Ascending aorta (tissue), 2 donors: ENCODE results near the gene AUTS2. TPM values are rescaled to one million over a fixed set of nuclear protein-coding genes. Genes with fewer than 3 reads are reported as not detected.

Experiments used
- DNase-seq, 2 donors: peaks; one replicate each; pipeline ENCODE4 v3.0.0-alpha.2; 2019; ENCODE audit warnings: low spot score in 2 of 2
- H3K27ac ChIP-seq, 2 donors: fragments of 200-600 bp; sonication (generic); one replicate each; pipeline ENCODE4 v1.5.1; 2016 to 2017; ENCODE audit warnings: mild to moderate bottlenecking in 1 of 2
- H3K27me3 ChIP-seq: fragments of 200-600 bp; sonication (generic); one replicate; pipeline ENCODE4 v1.5.1; 2017
- H3K36me3 ChIP-seq, 2 donors: fragments of 200-600 bp; sonication (generic); one replicate each; pipeline ENCODE4 v1.5.1; 2016
- H3K4me1 ChIP-seq, 2 donors: fragments of 200-600 bp; sonication (generic); one replicate each; pipeline ENCODE4 v1.5.1; 2016 to 2017; ENCODE audit warnings: mild to moderate bottlenecking in 1 of 2
- H3K4me3 ChIP-seq, 2 donors: fragments of 200-600 bp; sonication (generic); one replicate each; pipeline ENCODE4 v1.5.1; 2016 to 2017; ENCODE audit warnings: mild to moderate bottlenecking in 1 of 2
- H3K9me3 ChIP-seq, 2 donors: fragments of 200-600 bp; sonication (generic); one replicate each; pipeline ENCODE4 v1.5.1; 2016
- intact Hi-C: fragments of 100-400 bp; cut with DNase I; formaldehyde crosslinking; loops from one replicate; pipeline ENCODE4 v1.15.1; 2023
- total RNA-seq: library from RNA; depleted of rRNA; stranded (reverse); fragments of >200 nt; gene quantifications from one replicate; pipeline ENCODE4 v1.1.0, GENCODE V29; 2016
- TF ChIP-seq, protein P1 (sequence below), 3 experiments: fragments of 200-600 bp in 2 of 3; fragments of 450-650 bp in 1 of 3; sonication (generic) in 2 of 3; IDR thresholded peaks; one replicate each; pipeline ENCODE4 v1.5.1; 2016 to 2019; ENCODE audit warnings: antibody characterized with exemption in 3 of 3, mild to moderate bottlenecking in 1 of 3, moderate library complexity in 1 of 3

Gene AUTS2
- total RNA-seq, 1 donor from 2014 or later = 90.4 TPM

DNA sequence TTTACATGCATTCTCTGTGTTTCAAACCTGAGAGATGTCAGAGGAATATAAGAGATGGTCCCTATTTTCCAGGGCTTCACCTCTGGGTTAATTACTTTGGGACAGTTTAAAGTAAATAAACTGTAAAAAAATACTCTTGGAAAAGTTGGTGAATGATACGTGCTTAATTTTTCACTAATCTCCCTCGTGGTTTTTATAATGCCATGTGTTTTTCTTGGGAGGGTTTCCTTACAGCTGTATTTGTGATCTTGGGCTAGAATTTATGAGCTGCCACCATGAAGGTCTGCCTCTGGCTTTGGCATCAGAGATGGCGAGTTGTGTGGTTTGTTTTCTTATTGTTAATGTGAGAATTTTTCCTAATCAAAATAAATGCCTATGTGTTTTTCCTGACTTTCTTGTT, 322.5 kb downstream of the AUTS2 start:
- intact Hi-C loops = no loop called here
- Histone ChIP-seq H3K27ac (no peak overlapping the region), H3K9me3 (peaks cover 0 to 4% of the 10 kb centered on the region in 2 donors), H3K4me3 (no peak overlapping the region), H3K27me3 (no peaks in the 10 kb centered on the region), H3K36me3 (no peaks in the 10 kb centered on the region), H3K4me1 (no peaks in the 10 kb centered on the region)
- DNase-seq = no peak
- TF ChIP-seq, protein P1, sequence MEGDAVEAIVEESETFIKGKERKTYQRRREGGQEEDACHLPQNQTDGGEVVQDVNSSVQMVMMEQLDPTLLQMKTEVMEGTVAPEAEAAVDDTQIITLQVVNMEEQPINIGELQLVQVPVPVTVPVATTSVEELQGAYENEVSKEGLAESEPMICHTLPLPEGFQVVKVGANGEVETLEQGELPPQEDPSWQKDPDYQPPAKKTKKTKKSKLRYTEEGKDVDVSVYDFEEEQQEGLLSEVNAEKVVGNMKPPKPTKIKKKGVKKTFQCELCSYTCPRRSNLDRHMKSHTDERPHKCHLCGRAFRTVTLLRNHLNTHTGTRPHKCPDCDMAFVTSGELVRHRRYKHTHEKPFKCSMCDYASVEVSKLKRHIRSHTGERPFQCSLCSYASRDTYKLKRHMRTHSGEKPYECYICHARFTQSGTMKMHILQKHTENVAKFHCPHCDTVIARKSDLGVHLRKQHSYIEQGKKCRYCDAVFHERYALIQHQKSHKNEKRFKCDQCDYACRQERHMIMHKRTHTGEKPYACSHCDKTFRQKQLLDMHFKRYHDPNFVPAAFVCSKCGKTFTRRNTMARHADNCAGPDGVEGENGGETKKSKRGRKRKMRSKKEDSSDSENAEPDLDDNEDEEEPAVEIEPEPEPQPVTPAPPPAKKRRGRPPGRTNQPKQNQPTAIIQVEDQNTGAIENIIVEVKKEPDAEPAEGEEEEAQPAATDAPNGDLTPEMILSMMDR (IDR thresholded peaks at IDR 0.05) = no peak

DNA sequence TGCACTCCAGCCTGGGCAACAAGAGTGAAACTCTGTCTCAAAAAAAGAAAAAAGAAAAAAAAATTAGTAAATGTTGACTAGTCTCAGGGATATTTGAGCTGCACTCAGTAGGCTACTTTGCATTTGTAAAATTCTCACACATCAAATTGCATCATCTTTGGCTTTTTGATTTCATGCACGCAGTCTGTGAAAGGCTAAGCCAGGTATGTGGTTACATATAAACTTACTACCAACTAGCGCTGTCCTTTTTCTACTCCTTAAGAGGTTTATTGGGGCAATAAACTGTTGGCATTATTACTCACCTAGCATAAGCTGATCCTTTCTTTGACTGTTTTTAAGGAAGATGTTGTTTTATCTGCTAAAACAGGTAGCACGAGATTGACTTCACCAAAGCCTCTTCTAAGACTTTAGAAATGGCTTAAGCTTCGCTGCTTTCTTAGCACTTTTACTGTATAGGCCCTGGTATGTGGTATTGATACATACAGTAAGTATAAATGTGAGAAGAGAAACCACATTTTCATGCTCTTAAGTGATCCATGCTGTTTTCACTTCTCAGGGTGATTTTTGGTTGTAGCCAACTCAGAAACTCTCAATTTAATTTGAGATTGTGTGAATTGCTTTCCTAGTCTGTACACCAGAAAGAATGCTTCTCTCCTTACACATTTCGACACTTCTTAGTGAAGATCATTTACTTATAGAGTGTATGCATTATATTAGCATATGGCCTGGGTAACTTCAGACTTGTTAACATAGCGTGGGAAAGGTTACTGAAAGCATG, 323.9 kb downstream of the AUTS2 start:
- Histone ChIP-seq H3K9me3 (peaks cover 0 to 4% of the 10 kb centered on the region in 2 donors), H3K36me3 (no peaks in the 10 kb centered on the region), H3K4me1 (no peaks in the 10 kb centered on the region), H3K4me3 (no peak overlapping the region), H3K27ac (no peak overlapping the region), H3K27me3 (no peaks in the 10 kb centered on the region)
- intact Hi-C loops = no loop called here
- TF ChIP-seq, protein P1 (IDR thresholded peaks at IDR 0.05) = no peak
- no peak for DNase-seq

GRCh38 chr7:69927461-69927860, 329.2 kb downstream of the AUTS2 start:
- TF ChIP-seq, protein P1 (IDR thresholded peaks at IDR 0.05) = no peak
- H3K27me3 ChIP-seq = no peaks in the 10 kb centered on the region
- no peaks in the 10 kb centered on the region for H3K36me3 ChIP-seq
- H3K4me3 ChIP-seq = no peak overlapping the region
- no peaks in the 10 kb centered on the region for H3K4me1 ChIP-seq
- DNase-seq = no peak
- intact Hi-C loops = no loop called here
- peaks cover 0 to 4% of the 10 kb centered on the region in 2 donors for H3K9me3 ChIP-seq
- H3K27ac ChIP-seq = no peak overlapping the region

DNA sequence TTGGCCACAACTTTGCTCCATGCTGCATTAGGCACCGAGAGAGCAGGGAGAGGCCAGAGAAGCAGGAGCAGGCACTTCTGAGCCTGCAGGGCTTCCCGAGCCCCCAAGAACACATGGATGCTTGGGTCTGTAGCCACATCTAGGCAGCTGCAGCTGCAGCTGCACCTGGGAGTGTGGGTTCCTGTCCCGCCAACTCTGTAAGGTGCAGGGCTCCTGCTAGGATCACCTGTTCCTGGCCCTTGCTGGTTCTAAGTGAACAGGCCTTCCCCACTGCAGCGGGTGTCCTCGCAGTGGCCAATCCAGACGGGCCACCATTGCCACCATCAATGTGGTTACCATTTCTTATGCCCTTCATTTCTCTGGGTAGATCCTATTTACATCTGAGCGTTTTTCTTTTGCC, 330.3 kb downstream of the AUTS2 start:
- intact Hi-C loops = no loop called here

GRCh38 chr7:69929622-69930021, 331.3 kb downstream of the AUTS2 start:
- intact Hi-C loops = no loop called here
- H3K9me3 ChIP-seq = no peaks in the 10 kb centered on the region
- no peaks in the 10 kb centered on the region for H3K36me3 ChIP-seq
- H3K4me1 ChIP-seq = no peaks in the 10 kb centered on the region
- TF ChIP-seq, protein P1 (IDR thresholded peaks at IDR 0.05) = no peak
- H3K27ac ChIP-seq = no peak overlapping the region
- H3K4me3 ChIP-seq = no peak overlapping the region
- DNase-seq = no peak
- no peaks in the 10 kb centered on the region for H3K27me3 ChIP-seq

More for the DNA sequence above, 330.3 kb downstream of the AUTS2 start:
- Histone ChIP-seq H3K36me3 (no peaks in the 10 kb centered on the region), H3K27ac (no peak overlapping the region), H3K27me3 (no peaks in the 10 kb centered on the region), H3K9me3 (peaks cover 0 to 4% of the 10 kb centered on the region in 2 donors), H3K4me1 (no peaks in the 10 kb centered on the region), H3K4me3 (no peak overlapping the region)
- DNase-seq = no peak
- TF ChIP-seq, protein P1 (IDR thresholded peaks at IDR 0.05) = no peak
